Hematopoietic multipotent progenitor cell treated with erythropoietin and hydrocortisone succinate and interleukin-3 and kit ligand, for 6 days (in vitro differentiated cells): ENCODE results near the gene OAS1.

ENCODE experiments used
- DNase-seq: peaks from one replicate; pipeline ENCODE4 v3.0.0-alpha.2; 2015

Gene OAS1

GRCh38 chr12:112906712-112907414, at the start of gene OAS1:
TSS of gene OAS1 (plus strand) at chr12:112906962. CDS start at chr12:112907040, 78 bp downstream.
- DNase-seq: peak; percentile 16

GRCh38 chr12:112859291-112859690, 47.5 kb upstream of the OAS1 start:
- DNase-seq: peak; percentile 10

- no peak for DNase-seq
These were observed 46.6 kb upstream of the OAS1 start for GRCh38 chr12:112860181-112860580.

GRCh38 chr12:112861284-112861683, 45.5 kb upstream of the OAS1 start:
- DNase-seq: no peak

- DNase-seq: no peak
These were observed 44.0 kb upstream of the OAS1 start for GRCh38 chr12:112862636-112863290.

- DNase-seq: no peak
These were observed 38.2 kb upstream of the OAS1 start for GRCh38 chr12:112868459-112869041.

GRCh38 chr12:112869091-112869490, 37.7 kb upstream of the OAS1 start:
- DNase-seq: no peak

GRCh38 chr12:112869778-112870177, 37.0 kb upstream of the OAS1 start:
- no peak for DNase-seq

GRCh38 chr12:112870267-112870980, 36.3 kb upstream of the OAS1 start:
- DNase-seq: peak; percentile 69

GRCh38 chr12:112875608-112876007, 31.2 kb upstream of the OAS1 start:
- DNase-seq: no peak

- DNase-seq: no peak
These were observed 30.3 kb upstream of the OAS1 start for GRCh38 chr12:112876506-112876905.

GRCh38 chr12:112877006-112877405, 29.8 kb upstream of the OAS1 start:
- no peak for DNase-seq

GRCh38 chr12:112878488-112878887, 28.3 kb upstream of the OAS1 start:
- no peak for DNase-seq

- no peak for DNase-seq
These were observed 27.5 kb upstream of the OAS1 start for GRCh38 chr12:112879191-112879705.

- DNase-seq: no peak
These were observed 25.2 kb upstream of the OAS1 start for GRCh38 chr12:112881602-112882001.

GRCh38 chr12:112885236-112885635, 21.5 kb upstream of the OAS1 start:
- DNase-seq: no peak

- peak; percentile 33 for DNase-seq
These were observed 19.2 kb upstream of the OAS1 start for GRCh38 chr12:112887550-112887949.

GRCh38 chr12:112891093-112892024, 15.4 kb upstream of the OAS1 start:
- DNase-seq: no peak

GRCh38 chr12:112892856-112893255, 13.9 kb upstream of the OAS1 start:
- DNase-seq: no peak

GRCh38 chr12:112894128-112894527, 12.6 kb upstream of the OAS1 start:
- DNase-seq: no peak

GRCh38 chr12:112898380-112898779, 8.4 kb upstream of the OAS1 start:
- DNase-seq: no peak
